Gastrocnemius medialis (tissue), 4 donors: ENCODE results near the gene ERFL. TPM values are rescaled to one million over a fixed set of nuclear protein-coding genes. Genes with fewer than 3 reads are reported as not detected.

Source experiments
- ATAC-seq, 2 donors: fragments of 150-250 bp; one replicate each; pipeline ENCODE4 v1.9.1; 2016
- DNase-seq, 2 donors: peaks; one replicate each; pipeline ENCODE4 v3.0.0-alpha.2; 2019
- H3K27ac ChIP-seq, 4 donors: fragments of 200-600 bp; sonication (generic); 1 replicate in 1 of 4; 2 replicates in 3 of 4; pipeline ENCODE4 v1.5.1; 2016 to 2018; ENCODE audit warnings: mild to moderate bottlenecking in 2 of 4, moderate library complexity in 1 of 4
- H3K27me3 ChIP-seq, 3 donors: fragments of 200-600 bp; sonication (generic) in 2 of 3; 1 replicate in 1 of 3; 2 replicates in 2 of 3; pipeline versions ENCODE4 v1.5.1 to v1.6.0; 2016 to 2019; ENCODE audit warnings: mild to moderate bottlenecking in 1 of 3, moderate library complexity in 1 of 3
- H3K36me3 ChIP-seq, 2 donors: fragments of 200-600 bp; sonication (generic) in 1 of 2; one replicate each; pipeline ENCODE4 v1.5.1; 2017 to 2018
- H3K4me1 ChIP-seq, 2 donors: fragments of 200-600 bp; sonication (generic) in 1 of 2; one replicate each; pipeline ENCODE4 v1.5.1; 2016 to 2017; ENCODE audit warnings: mild to moderate bottlenecking in 2 of 2
- H3K4me3 ChIP-seq, 4 donors: fragments of 200-600 bp; sonication (generic) in 3 of 4; 1 replicate in 1 of 4; 2 replicates in 3 of 4; pipeline ENCODE4 v1.5.1; 2016 to 2019; ENCODE audit warnings: mild to moderate bottlenecking in 2 of 4
- H3K9me3 ChIP-seq, 3 donors: fragments of 200-600 bp; sonication (generic) in 2 of 3; 1 replicate in 1 of 3; 2 replicates in 2 of 3; pipeline ENCODE4 v1.5.1; 2016 to 2019
- CTCF ChIP-seq, 5 experiments: fragments of 450-650 bp in 3 of 5; fragments of 200-600 bp in 2 of 5; sonication (generic) in 2 of 5; IDR thresholded peaks in 4 of 5; conservative IDR thresholded peaks in 1 of 5; 1 replicate in 4 of 5; 2 replicates in 1 of 5; pipeline ENCODE4 v1.5.1; 2016 to 2019; ENCODE audit warnings: antibody characterized with exemption in 5 of 5, mild to moderate bottlenecking in 3 of 5, moderate library complexity in 3 of 5
- POLR2A ChIP-seq, 2 donors: fragments of 450-650 bp; IDR thresholded peaks; one replicate each; pipeline ENCODE4 v1.6.1; 2017; ENCODE audit warnings: antibody characterized with exemption in 2 of 2, mild to moderate bottlenecking in 2 of 2, moderate library complexity in 2 of 2
- in situ Hi-C, 4 donors: fragments of 200-750 bp; cut with MboI; loops; one replicate each; pipeline versions ENCODE4 v1.15.0 to v1.8.0; 2017; ENCODE audit warnings: low sequenced_read_pairs in 4 of 4
- intact Hi-C: fragments of 100-400 bp; cut with DNase I; formaldehyde crosslinking; loops from one replicate; pipeline ENCODE4 v1.15.1; 2023; ENCODE audit warnings: low total_unique reads
- total RNA-seq, 4 donors: library from RNA; depleted of rRNA; stranded (reverse); fragments of >200 nt; gene quantifications; one replicate each; pipeline versions ENCODE4 v1.1.0 to v1.2.3, GENCODE V29; 2016

The ERFL gene
- total RNA-seq, 4 donors from 2014 or later = not detected

- Histone ChIP-seq H3K4me1 (no peaks in the 10 kb centered on the region), H3K27me3 (peaks cover 79 to 91% (median 88%) of the 10 kb centered on the region in 3 donors), H3K4me3 (no peak overlapping the region), H3K27ac (no peak overlapping the region), H3K36me3 (no peaks in the 10 kb centered on the region), H3K9me3 (no peaks in the 10 kb centered on the region)
- DNase-seq = no peak
- no peak for ATAC-seq
- in situ Hi-C loops = no loop called here
- TF ChIP-seq POLR2A (IDR thresholded peaks at IDR 0.05) = no peak
- no peak for TF ChIP-seq CTCF (IDR thresholded peaks at IDR 0.05 in 4 of 5, conservative IDR thresholded peaks at IDR 0.05 in 1 of 5)
- intact Hi-C loops = no loop called here
These were observed 7.2 kb downstream of the ERFL start for GRCh38 chr19:41920882-41921576.

DNA sequence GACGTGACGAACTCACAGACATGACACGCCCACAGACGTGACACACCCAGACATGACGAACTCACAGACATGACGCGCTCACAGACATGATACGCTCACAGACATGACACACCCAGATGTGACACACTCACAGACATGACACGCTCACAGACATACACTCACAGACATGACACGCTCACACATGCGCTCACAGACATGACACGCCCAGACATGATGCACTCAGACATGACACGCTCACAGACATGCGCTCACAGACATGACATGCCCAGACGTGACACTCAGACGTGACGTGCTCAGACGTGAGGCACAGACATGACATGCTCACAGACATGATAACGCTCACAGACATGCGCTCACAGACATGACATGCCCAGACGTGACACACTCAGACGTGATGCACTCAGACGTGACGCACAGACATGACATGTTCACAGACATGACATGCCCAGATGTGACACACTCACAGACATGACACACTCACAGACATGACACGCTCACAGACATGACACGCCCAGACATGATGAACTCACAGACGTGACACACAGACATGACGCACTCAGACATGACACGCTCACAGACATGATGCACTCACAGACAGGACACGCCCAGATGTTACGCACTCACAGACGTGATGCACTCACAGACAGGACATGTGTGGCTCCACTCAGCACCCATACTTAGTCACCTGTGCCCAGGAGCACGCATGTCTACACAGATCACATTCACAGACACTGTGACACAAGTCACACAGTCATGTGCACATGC, 8.1 kb downstream of the ERFL start:
- in situ Hi-C loops (no loop called here), intact Hi-C loops (no loop called here)
- Histone ChIP-seq H3K9me3 (no peaks in the 10 kb centered on the region), H3K4me3 (no peak overlapping the region), H3K27me3 (peaks cover 79 to 91% (median 90%) of the 10 kb centered on the region in 3 donors), H3K36me3 (no peaks in the 10 kb centered on the region), H3K27ac (no peak overlapping the region), H3K4me1 (no peaks in the 10 kb centered on the region)
- ATAC-seq (no peak), DNase-seq (no peak)
- TF ChIP-seq POLR2A (IDR thresholded peaks at IDR 0.05) (no peak), CTCF (IDR thresholded peaks at IDR 0.05 in 4 of 5, conservative IDR thresholded peaks at IDR 0.05 in 1 of 5) (no peak)

DNA sequence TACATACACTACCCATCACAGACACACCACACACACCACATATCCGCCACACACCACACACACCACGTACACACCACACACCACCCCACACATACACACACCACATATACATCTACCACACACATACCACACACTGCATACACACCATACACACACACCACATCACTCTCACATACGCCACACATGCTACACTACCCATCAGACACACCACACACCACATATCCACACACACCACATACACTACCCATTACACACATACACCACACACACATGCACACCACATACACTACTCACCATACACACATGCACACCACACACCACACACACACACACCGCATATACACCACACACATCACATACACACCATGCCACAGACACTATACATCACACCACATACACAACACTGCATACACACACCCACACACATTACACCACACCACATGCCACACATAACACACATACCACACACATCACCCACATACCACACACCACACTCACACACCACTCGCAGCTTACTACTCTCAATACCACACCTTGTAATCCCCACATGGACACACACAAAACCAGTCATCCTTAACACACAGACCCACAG, 9.5 kb downstream of the ERFL start:
- Histone ChIP-seq H3K27ac (no peak overlapping the region), H3K4me1 (no peaks in the 10 kb centered on the region), H3K27me3 (peaks cover 76 to 88% (median 86%) of the 10 kb centered on the region in 3 donors), H3K4me3 (no peak overlapping the region), H3K9me3 (no peaks in the 10 kb centered on the region), H3K36me3 (no peaks in the 10 kb centered on the region)
- no peak for ATAC-seq
- no peak for TF ChIP-seq CTCF (IDR thresholded peaks at IDR 0.05 in 4 of 5, conservative IDR thresholded peaks at IDR 0.05 in 1 of 5)
- no peak for TF ChIP-seq POLR2A (IDR thresholded peaks at IDR 0.05)
- intact Hi-C loops (no loop called here), in situ Hi-C loops (no loop called here)
- no peak for DNase-seq

GRCh38 chr19:41918095-41918494, 10.2 kb downstream of the ERFL start:
- in situ Hi-C loops = no loop called here
- ATAC-seq (no peak), DNase-seq (no peak)
- Histone ChIP-seq H3K4me1 (no peaks in the 10 kb centered on the region), H3K27me3 (peaks cover 75 to 91% (median 89%) of the 10 kb centered on the region in 3 donors), H3K36me3 (no peaks in the 10 kb centered on the region), H3K4me3 (no peak overlapping the region), H3K27ac (no peak overlapping the region), H3K9me3 (no peaks in the 10 kb centered on the region)
- intact Hi-C loops = no loop called here
- TF ChIP-seq POLR2A (IDR thresholded peaks at IDR 0.05) (no peak), CTCF (IDR thresholded peaks at IDR 0.05 in 4 of 5, conservative IDR thresholded peaks at IDR 0.05 in 1 of 5) (no peak)
